Measurements from ENCODE around the gene GIT1. TPM values are rescaled to one million over a fixed set of nuclear protein-coding genes. Genes with fewer than 3 reads are reported as not detected.

The GIT1 gene
- total RNA-seq, 2 donors from 2014 or later = 24.1 to 35.3 TPM

DNA sequence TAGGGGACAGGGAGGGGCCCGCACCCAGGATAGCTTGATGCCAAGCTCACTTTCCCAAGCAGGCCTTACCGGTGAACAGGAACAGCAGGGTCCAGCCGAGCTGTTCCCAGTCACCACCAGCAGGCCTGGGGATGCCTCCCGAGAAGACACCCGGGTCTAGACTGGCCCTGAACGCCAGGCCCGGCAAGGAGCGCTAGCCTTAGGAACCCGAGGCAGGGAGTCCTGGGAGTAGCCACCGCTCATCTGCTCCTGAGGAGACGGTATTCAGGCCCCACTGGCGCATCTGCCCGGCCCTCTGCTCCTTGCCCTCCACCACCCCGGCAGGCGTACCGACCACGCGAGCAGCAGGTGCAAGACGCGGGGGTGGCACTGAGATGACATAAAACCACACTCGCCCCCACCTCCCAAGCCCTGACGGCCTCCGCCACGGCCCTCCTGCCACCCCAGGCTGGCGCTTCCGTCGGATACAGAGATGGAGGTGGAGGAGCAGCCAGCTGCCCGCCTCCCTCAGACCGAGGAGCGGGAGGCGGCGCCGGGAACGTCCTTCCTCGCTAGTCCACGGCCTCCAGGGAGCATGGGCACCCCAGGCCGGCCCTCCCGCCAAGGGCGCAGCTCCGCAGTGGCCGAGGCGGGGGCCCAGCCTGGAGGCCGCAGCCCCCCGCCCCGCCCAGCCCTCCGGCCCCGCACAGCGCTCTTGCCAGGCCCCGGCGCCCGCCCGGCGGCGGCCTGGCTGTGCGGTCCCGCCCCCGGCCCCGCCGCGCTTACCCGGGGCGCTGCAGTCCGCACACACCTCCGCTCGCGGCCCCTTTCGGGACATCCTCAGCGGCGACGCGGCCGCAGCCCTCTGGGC, 661 bp downstream of the GIT1 start:
- no peak for DNase-seq (ENCODE audit: low spot score)
- Histone ChIP-seq H3K9me3 (no peaks in the 10 kb centered on the region), H3K27ac (peak overlapping the region; percentile 57 to 77), H3K4me3 (peak overlapping the region; percentile 78), H3K27me3 (replicated peaks; ENCODE audit: insufficient read depth) (no peaks in the 10 kb centered on the region), H3K36me3 (no peaks in the 10 kb centered on the region), H3K4me1 (ENCODE audit: control insufficient read depth in 1 of 2, low read depth in 2 of 2) (peaks cover 33 to 73% of the 10 kb centered on the region in 2 donors)
- no peak for ATAC-seq (ENCODE audit: insufficient number of reproducible peaks, low FRiP score, low read depth)
- TF ChIP-seq, protein P1, sequence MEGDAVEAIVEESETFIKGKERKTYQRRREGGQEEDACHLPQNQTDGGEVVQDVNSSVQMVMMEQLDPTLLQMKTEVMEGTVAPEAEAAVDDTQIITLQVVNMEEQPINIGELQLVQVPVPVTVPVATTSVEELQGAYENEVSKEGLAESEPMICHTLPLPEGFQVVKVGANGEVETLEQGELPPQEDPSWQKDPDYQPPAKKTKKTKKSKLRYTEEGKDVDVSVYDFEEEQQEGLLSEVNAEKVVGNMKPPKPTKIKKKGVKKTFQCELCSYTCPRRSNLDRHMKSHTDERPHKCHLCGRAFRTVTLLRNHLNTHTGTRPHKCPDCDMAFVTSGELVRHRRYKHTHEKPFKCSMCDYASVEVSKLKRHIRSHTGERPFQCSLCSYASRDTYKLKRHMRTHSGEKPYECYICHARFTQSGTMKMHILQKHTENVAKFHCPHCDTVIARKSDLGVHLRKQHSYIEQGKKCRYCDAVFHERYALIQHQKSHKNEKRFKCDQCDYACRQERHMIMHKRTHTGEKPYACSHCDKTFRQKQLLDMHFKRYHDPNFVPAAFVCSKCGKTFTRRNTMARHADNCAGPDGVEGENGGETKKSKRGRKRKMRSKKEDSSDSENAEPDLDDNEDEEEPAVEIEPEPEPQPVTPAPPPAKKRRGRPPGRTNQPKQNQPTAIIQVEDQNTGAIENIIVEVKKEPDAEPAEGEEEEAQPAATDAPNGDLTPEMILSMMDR (IDR thresholded peaks at IDR 0.05) = no peak

DNA sequence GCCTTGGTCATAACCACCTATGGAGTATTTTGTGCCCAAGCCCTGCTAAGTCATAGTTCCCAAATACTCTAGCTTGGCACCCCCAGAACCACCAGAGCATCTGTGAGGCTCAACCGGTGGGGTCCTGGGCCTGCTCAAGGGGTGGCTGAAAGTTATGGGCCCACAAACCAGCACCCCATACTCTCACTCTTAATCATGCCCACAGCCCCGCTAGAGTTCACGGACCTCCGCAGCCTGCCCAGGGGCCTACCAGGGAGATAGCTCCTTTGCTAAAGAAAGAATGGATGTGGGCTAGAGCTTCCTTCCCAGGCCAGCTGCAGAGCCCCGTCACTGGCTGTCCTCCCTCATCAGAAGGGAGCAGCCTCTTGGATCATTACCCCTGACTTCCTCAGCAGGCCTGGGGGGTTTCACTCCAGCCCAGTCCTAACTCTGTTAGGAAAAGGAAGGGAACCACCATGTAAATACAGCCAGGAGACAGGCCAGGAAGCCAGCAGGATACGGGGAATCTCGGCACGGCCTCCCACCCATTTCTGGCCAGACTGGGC, 1.4 kb downstream of the GIT1 start:
- DNase-seq (ENCODE audit: low spot score) (no peak), ATAC-seq (ENCODE audit: insufficient number of reproducible peaks, low FRiP score, low read depth) (no peak)
- Histone ChIP-seq H3K9me3 (no peaks in the 10 kb centered on the region), H3K4me3 (peak overlapping the region; percentile 78), H3K27me3 (replicated peaks; ENCODE audit: insufficient read depth) (no peaks in the 10 kb centered on the region), H3K27ac (peak overlapping the region; percentile 57 to 77), H3K36me3 (no peaks in the 10 kb centered on the region), H3K4me1 (ENCODE audit: control insufficient read depth in 1 of 2, low read depth in 2 of 2) (peaks cover 31 to 70% of the 10 kb centered on the region in 2 donors)
- TF ChIP-seq, protein P1 (IDR thresholded peaks at IDR 0.05) = no peak

DNA sequence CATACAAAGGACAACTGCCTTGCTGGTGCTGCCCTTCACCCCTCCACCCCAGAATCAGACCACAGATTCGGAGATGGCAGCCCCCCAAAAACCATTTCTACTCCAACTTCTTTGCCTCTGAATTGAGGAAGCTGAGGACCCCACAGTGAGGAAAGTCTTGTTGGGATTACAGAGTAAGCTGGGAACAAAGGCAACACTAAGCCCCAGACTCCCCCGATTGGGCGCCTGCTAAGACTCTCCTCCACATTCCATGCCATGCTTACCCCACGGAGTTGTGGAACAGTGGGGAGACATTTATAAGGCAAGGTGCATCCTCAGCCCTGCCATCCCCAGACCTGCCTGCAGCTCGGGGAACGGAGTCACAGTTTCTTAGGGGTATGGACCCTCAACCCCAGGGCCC, 1.9 kb downstream of the GIT1 start:
- Histone ChIP-seq H3K4me1 (ENCODE audit: control insufficient read depth in 1 of 2, low read depth in 2 of 2) (peaks cover 28 to 67% of the 10 kb centered on the region in 2 donors), H3K4me3 (no peak overlapping the region), H3K36me3 (no peaks in the 10 kb centered on the region), H3K27me3 (replicated peaks; ENCODE audit: insufficient read depth) (no peaks in the 10 kb centered on the region), H3K27ac (no peak overlapping the region), H3K9me3 (no peaks in the 10 kb centered on the region)
- ATAC-seq (ENCODE audit: insufficient number of reproducible peaks, low FRiP score, low read depth) (no peak), DNase-seq (ENCODE audit: low spot score) (no peak)
- TF ChIP-seq, protein P1 (IDR thresholded peaks at IDR 0.05) = no peak

DNA sequence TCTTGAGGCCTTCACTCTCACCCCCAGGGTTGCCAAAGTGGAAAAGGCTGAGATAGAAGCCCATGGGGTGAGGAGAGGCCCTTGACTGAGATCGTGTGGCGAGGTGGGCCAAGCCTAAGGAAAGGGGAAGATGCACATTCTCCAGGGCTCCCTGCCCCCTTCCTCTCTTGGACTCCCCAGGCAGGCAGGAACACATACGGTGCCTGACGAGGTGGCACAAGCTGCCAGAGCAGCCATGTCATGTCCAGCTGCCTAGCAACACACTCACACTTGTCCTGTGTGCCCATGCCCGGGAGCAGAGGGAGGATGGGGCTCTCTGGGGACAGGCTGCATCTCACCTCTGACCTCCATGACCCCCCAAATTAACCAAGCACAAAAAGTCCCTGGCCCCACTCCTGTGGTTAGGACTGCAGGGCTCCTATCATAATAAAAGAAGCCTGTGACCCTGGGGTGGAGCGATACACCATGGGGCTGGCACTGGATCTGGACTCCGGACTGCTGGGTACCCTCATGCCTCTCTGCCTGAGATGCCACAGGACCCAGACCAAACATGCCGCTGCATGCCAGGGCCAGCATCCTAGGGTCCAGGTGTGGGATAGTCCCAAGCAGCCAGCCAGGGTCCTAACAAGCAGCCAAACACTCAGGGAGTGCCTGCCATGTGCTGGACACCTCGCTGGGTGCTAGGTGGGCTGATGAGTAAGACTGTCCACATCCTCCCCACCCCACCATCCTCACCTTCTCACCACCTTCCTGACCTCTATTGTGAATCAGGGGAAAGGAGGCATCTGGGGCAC, 2.6 kb downstream of the GIT1 start:
- Histone ChIP-seq H3K4me3 (no peak overlapping the region), H3K27me3 (replicated peaks; ENCODE audit: insufficient read depth) (no peaks in the 10 kb centered on the region), H3K4me1 (ENCODE audit: control insufficient read depth in 1 of 2, low read depth in 2 of 2) (peaks cover 21 to 60% of the 10 kb centered on the region in 2 donors), H3K9me3 (no peaks in the 10 kb centered on the region), H3K36me3 (no peaks in the 10 kb centered on the region), H3K27ac (no peak overlapping the region)
- DNase-seq (ENCODE audit: low spot score) (no peak), ATAC-seq (ENCODE audit: insufficient number of reproducible peaks, low FRiP score, low read depth) (no peak)
- TF ChIP-seq, protein P1 (IDR thresholded peaks at IDR 0.05) = no peak
